Prostate gland (tissue), 2 donors: Measurements from ENCODE around the gene TRAPPC6A. TPM values are rescaled to one million over a fixed set of nuclear protein-coding genes. Genes with fewer than 3 reads are reported as not detected.

Source experiments
- DNase-seq: peaks from one replicate; pipeline ENCODE4 v3.0.0-alpha.2; 2019; ENCODE audit warnings: low spot score
- H3K27ac ChIP-seq, 2 donors: fragments of 200-600 bp; sonication (generic); 2 replicates each; pipeline ENCODE4 v1.5.1; 2017 to 2019
- H3K27me3 ChIP-seq: fragments of 200-600 bp; sonication (generic); replicated peaks from 2 replicates; pipeline ENCODE4 v1.5.1; 2019; ENCODE audit not compliant: insufficient read depth
- H3K36me3 ChIP-seq, 2 donors: fragments of 200-600 bp; sonication (generic); 1 replicate in 1 of 2; 2 replicates in 1 of 2; pipeline versions ENCODE4 v1.5.1 to v1.8.1; 2017 to 2019
- H3K4me1 ChIP-seq: fragments of 200-600 bp; sonication (generic); replicated peaks from 2 replicates; pipeline ENCODE4 v1.5.1; 2019
- H3K4me3 ChIP-seq, 2 donors: fragments of 200-600 bp; sonication (generic); 2 replicates each; pipeline ENCODE4 v1.5.1; 2017 to 2019
- H3K9me3 ChIP-seq: fragments of 200-600 bp; sonication (generic); 2 replicates; pipeline ENCODE4 v1.5.1; 2017
- CTCF ChIP-seq, 4 experiments: fragments of 200-600 bp in 2 of 4; fragments of 450-650 bp in 2 of 4; sonication (generic) in 2 of 4; IDR thresholded peaks; 1 replicate in 3 of 4; 2 replicates in 1 of 4; pipeline ENCODE4 v1.5.1; 2016 to 2019; ENCODE audit warnings: antibody characterized with exemption in 4 of 4, mild to moderate bottlenecking in 2 of 4, moderate library complexity in 2 of 4
- POLR2A ChIP-seq: fragments of 450-650 bp; IDR thresholded peaks from one replicate; pipeline ENCODE4 v1.6.1; 2016; ENCODE audit warnings: antibody characterized with exemption, mild to moderate bottlenecking
- POLR2AphosphoS5 ChIP-seq: sonication (generic); formaldehyde crosslinking; IDR thresholded peaks from one replicate; pipeline ENCODE4 v1.6.1; 2017; ENCODE audit warnings: antibody characterized with exemption
- WGBS: methylation state at CpG from one replicate; pipeline ENCODE4 v1.1.5; 2018; 5-methylcytosine and 5-hydroxymethylcytosine counted together
- intact Hi-C: fragments of 100-400 bp; cut with DNase I; formaldehyde crosslinking; loops from one replicate; pipeline ENCODE4 v1.14.2; 2022
- total RNA-seq, 2 donors: library from RNA; depleted of rRNA; stranded (reverse); fragments of >200 nt; gene quantifications; one replicate each; pipeline ENCODE4 v1.1.0, GENCODE V29; 2016

Gene TRAPPC6A
- total RNA-seq, 2 donors from 2014 or later, result 57.0 to 80.4 TPM

- H3K27me3 ChIP-seq, result no peaks in the 10 kb centered on the region
- peaks cover 23% of the 10 kb centered on the region for H3K4me1 ChIP-seq
- no peaks in the 10 kb centered on the region for H3K9me3 ChIP-seq
- TF ChIP-seq POLR2A, result no peak
- TF ChIP-seq CTCF (IDR thresholded peaks at IDR 0.05), result no peak
- no peak for TF ChIP-seq POLR2AphosphoS5
- WGBS, result 75% methylated on average over 15 of the region's 15 CpGs
- no peaks in the 10 kb centered on the region for H3K36me3 ChIP-seq
- intact Hi-C loops, result no loop called here
- DNase-seq, result no peak
- peak overlapping the region in 1 of 2 donors; percentile 57 for H3K27ac ChIP-seq
- no peak overlapping the region for H3K4me3 ChIP-seq
Observed at GRCh38 chr19:45163751-45164460, 14.1 kb downstream of the TRAPPC6A start.

GRCh38 chr19:45163156-45163555 is 14.9 kb downstream of the TRAPPC6A start:
- peaks cover 23% of the 10 kb centered on the region for H3K4me1 ChIP-seq
- no peak overlapping the region for H3K4me3 ChIP-seq
- intact Hi-C loops, result no loop called here
- H3K27ac ChIP-seq, result no peak overlapping the region
- no peak for DNase-seq
- H3K9me3 ChIP-seq, result no peaks in the 10 kb centered on the region
- no peaks in the 10 kb centered on the region for H3K36me3 ChIP-seq
- WGBS, result 80% methylated on average over 17 of the region's 17 CpGs
- H3K27me3 ChIP-seq, result no peaks in the 10 kb centered on the region
- TF ChIP-seq POLR2A, result no peak
- TF ChIP-seq CTCF (IDR thresholded peaks at IDR 0.05), result no peak
- no peak for TF ChIP-seq POLR2AphosphoS5

- Histone ChIP-seq H3K27me3 (no peaks in the 10 kb centered on the region), H3K36me3 (no peaks in the 10 kb centered on the region), H3K4me1 (peaks cover 23% of the 10 kb centered on the region), H3K4me3 (no peak overlapping the region), H3K27ac (peak overlapping the region in 1 of 2 donors; percentile 48), H3K9me3 (no peaks in the 10 kb centered on the region)
- WGBS, result 40% methylated on average over 15 of the region's 18 CpGs
- intact Hi-C loops, result no loop called here
- peak; percentile 80 for DNase-seq
- TF ChIP-seq POLR2A (no peak), CTCF (IDR thresholded peaks at IDR 0.05) (no peak), POLR2AphosphoS5 (peak; percentile 44)
Observed at GRCh38 chr19:45162608-45163143, 15.4 kb downstream of the TRAPPC6A start.

- peaks cover 23% of the 10 kb centered on the region for H3K4me1 ChIP-seq
- TF ChIP-seq POLR2AphosphoS5, result no peak
- peak in 2 of 4 experiments; percentile 51 to 58 for TF ChIP-seq CTCF (IDR thresholded peaks at IDR 0.05)
- no peak overlapping the region for H3K4me3 ChIP-seq
- peak overlapping the region in 1 of 2 donors; percentile 48 for H3K27ac ChIP-seq
- H3K36me3 ChIP-seq, result no peaks in the 10 kb centered on the region
- 35% methylated on average over 32 of the region's 32 CpGs for WGBS
- intact Hi-C loops, result no loop called here
- no peaks in the 10 kb centered on the region for H3K27me3 ChIP-seq
- DNase-seq, result no peak
- H3K9me3 ChIP-seq, result no peaks in the 10 kb centered on the region
Observed at GRCh38 chr19:45161738-45162607, 16.1 kb downstream of the TRAPPC6A start.
